Activated CD8-positive, alpha-beta memory T cell treated with anti-CD3 and anti-CD28 coated beads, Interleukin-2, amount 50 U/mL, for 1 hour (primary cell): ENCODE measurements around the gene KLF15.

ENCODE experiments used
- DNase-seq: peaks from one replicate; pipeline ENCODE4 v3.0.0-alpha.2; 2020; ENCODE audit errors: extremely low read depth

KLF15 gene

GRCh38 chr3:126360714-126361060 lies 3.5 kb upstream of the KLF15 start:
- DNase-seq, result no peak

GRCh38 chr3:126360046-126360713 lies 3.0 kb upstream of the KLF15 start:
- DNase-seq, result no peak

DNA sequence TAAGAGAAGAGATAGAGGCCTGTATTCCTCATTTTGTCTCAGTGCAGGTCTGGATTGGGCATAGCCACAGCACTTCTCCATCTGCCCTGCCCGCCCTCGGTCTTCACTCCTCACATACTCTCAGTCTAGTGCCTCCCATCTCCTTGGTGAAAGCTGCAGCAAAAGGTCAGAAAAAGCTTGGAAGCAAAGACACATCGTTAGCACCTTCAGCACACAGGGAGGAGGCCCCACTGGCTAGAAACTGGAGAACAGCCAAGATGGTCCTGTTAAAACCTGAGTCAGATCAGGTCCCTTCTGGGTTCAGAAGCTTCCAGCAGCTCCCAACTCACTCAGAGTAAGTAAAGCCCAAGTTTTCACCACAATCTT lies 1.6 kb upstream of the KLF15 start:
- DNase-seq, result no peak

DNA sequence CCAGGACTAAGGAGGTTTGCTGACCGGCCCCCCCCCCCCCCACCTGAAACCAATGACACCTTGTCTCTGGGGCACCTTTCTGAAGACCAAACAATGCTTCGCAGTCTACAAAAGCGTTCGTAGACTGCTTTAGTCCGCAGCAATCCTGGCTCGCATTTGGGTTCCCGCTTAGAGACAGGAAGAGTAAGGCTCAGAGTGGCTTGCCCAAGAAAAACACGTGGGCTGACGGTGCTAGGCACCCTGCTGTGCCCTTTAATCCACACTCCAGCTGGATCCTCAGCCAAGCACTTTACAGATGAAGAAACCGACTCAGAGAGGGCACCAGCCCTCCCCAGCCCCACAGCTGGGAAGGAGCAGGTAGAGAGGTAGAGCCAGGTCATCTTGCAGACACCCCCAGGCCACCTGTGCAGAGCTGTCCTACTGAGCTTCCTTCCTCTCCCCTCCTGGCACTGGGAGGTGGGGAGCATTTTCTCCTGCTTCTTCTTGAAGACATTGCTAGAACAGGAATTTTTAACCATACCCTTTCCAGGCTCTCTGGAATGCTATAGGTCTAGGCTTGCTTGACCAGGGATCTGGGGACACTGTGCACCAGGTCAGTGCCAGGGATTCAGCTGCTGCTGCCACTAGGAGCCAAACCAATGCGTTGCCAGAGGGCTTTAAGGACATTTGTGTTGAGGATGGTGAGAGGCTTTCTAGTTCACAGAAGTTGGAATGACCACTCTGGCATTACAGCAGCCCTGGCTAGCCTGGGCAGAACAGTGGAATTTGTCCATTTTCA lies 1.0 kb upstream of the KLF15 start:
- DNase-seq, result no peak

GRCh38 chr3:126356373-126357264 lies 589 bp downstream of the KLF15 start:
- DNase-seq, result no peak

- DNase-seq, result no peak
Measured at GRCh38 chr3:126355777-126356372, 1.3 kb downstream of the KLF15 start.

- DNase-seq, result no peak
Measured at GRCh38 chr3:126355251-126355650, 2.0 kb downstream of the KLF15 start.

GRCh38 chr3:126354776-126355175 lies 2.4 kb downstream of the KLF15 start:
- DNase-seq, result no peak

- DNase-seq, result no peak
Measured at GRCh38 chr3:126353694-126354321, 3.4 kb downstream of the KLF15 start.

DNA sequence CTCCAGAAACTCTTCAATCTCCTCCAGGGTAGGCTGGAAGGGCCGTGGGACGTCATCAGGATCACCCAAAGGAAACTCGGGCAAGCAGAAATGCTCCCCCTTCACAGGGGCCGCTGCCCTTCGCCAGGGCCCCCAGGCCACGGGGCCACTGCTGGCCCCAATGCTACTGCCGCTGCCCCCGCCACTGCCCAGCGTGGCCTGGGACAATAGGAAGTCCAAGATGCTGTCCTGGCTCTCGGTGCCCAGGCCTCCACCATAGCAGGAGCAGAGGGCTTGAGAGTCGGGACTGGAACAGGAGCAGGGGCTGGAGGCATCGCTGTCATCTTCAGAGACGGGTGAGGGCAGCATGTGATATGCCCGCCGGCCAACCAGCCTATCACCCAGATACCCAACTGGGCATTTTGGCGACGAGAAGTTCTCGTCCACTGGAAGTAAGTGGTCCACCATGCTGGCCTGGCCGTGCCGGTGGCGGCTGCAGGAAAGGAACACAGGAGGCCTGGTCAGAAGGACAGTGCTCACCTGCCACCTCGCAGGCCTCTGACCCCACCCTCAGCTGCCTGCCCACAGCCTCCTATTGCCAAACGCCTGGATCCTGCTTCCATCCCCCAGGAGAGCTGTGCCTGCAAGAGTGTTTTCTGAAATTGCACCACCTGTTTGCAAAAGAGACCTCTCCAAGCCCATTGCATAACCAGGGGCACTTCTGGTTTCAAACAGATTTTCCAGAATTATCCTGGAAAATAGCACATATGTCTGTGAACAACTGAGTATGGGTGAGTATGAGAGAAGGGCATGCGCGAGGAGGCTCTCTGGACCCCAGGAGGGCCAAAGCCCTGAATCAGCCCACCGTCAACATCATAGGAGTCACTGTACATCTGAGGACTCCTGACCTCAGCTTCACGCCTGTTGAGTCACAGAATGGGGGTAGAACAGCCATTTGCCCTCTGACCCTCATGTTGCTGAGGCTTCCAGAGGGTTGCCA lies 4.4 kb downstream of the KLF15 start:
- DNase-seq, result no peak

DNA sequence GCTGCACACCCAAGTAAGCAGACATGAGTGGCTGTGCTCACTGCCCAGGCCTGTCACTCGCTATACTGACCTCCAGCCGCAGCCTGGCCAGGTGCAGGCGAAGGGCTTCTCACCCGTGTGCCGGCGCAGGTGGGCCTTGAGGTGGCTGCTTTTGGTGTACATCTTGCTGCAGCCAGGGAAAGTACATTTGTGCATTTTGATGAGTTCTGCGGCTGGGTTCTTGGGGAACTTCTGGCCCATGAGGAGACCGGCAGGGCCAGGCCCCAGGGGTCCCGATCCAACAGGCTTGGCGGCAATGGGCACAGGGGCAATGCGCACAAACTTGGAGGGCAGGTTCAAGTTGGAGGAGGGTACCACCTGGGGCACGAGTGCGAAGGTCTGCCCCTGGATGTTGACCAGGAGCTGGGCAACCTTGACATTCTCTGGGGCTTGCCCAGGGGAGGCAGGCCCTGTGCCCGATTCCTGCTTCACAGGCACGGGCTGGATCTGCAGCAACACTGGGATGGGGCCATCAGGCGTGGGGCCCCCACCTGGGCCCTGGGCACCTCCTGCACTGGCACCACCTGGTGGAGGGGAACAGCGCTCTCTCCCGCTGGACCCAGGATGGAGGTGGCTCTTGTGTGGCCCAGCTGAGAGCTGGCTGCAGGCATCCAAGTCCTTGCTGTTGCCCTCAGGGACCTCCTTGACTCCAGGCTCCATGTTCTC lies 5.3 kb downstream of the KLF15 start:
- DNase-seq, result no peak

DNA sequence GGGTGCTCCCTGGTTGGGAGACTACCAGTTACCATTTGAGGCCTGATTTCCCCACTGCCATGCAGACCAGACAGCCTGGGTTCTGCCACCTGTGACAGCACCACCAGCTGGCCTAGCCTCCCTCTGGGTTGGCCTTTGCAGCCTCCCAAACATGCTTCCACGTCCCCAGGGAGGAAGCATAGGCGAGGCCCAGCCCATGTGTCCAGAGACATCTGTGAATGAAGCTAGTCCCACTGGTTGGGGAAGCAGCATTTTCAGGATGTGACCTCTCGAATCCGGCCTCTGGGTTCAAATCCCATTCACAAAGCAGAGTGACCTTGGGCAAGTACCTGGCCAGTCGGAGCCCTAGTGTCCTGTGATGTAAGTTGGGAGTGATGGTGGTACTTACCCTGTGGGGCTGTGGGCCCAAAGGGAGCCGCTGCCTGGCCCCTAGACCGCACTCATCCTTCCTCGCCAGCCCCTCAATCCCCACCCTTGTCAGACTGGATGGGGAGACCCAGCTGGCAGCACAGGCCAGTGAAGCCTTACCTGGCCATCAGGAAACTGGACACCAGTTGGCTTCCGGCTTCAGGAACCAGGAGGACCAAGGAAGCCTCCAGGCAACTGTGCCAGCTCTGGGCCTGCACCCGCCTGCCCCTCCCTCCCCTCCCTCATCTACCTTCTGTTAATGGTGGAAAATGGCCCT lies 6.0 kb downstream of the KLF15 start:
- DNase-seq, result no peak

DNA sequence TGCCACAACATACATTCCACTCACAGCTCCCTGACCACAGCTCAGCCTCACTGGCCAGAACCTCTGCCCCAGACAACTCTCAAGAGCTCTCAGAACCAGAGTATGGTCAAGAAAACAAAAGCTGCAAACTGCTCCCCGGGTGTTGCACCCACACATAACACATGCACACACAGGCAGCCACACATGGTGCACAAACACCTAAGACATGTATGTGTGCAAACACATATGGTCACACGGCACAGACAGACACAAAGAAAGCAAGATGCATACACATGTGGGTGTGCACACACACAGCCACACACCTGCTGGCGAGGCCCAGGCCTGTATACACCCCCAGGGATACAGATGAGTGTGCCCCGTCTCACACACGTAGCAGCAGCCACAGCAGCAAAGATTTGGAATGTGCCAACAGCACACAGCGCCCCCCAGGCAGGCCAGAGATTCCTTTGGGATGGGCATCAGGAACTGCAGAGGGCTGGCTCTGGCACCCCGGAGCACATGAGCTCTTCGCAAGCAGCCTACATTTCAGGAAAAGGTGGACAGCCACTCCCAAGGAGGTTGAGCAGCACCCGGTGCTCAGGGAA lies 6.6 kb downstream of the KLF15 start:
- DNase-seq, result no peak

- DNase-seq, result no peak
Measured at GRCh38 chr3:126349611-126350501, 7.4 kb downstream of the KLF15 start.

GRCh38 chr3:126349071-126349470 lies 8.1 kb downstream of the KLF15 start:
- no peak for DNase-seq

- no peak for DNase-seq
Measured at GRCh38 chr3:126348308-126348920, 8.8 kb downstream of the KLF15 start.

DNA sequence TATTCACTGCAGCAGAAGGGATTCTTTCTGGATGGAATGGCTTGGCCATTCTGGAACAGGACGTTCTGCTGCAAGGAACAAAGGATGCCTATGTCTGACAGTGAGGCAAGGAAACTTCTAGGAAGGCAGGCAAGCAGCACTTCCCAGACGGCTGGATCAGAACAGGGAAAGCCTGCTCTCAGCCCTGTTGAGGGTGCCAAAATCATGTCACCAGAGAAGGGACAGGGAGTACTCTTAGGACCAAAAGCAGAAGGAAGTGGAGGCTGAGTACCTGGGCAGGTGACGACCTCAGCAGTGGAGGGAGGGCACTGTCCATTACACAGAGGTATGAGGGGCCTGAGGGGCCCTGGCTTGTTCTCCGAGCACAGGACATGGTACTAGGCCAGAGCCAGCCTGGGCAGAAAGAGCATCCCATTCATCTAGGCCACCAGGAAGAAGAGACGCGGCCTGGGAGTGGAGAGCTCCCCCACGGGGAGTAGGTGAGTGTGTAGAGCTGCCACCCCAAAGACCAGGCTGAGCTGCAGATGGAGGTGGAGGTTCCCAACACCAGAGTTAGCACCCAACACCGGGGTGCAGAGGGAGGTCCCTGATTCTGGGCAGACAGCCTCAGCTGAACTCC lies 9.6 kb downstream of the KLF15 start:
- DNase-seq, result no peak
